ENCODE measurements around the gene ATIC.

The ATIC gene

GRCh38 chr2:215371915-215372897 lies 60.3 kb downstream of the ATIC start:
- Histone ChIP-seq H3K27ac (ENCODE audit: low read length) (no peak overlapping the region), H3K27me3 (ENCODE audit: control insufficient read depth, insufficient read depth, low read length) (no peaks in the 10 kb centered on the region), H3K4me3 (ENCODE audit: low read length) (no peak overlapping the region), H3K9ac (ENCODE audit: low read length) (no peak overlapping the region), H3K36me3 (ENCODE audit: control insufficient read depth, low read depth, low read length) (peaks cover 26% of the 10 kb centered on the region), H3K4me1 (ENCODE audit: control insufficient read depth, low read depth, low read length) (no peaks in the 10 kb centered on the region), H3K9me3 (ENCODE audit: control insufficient read depth, low read depth, low read length) (no peaks in the 10 kb centered on the region)

DNA sequence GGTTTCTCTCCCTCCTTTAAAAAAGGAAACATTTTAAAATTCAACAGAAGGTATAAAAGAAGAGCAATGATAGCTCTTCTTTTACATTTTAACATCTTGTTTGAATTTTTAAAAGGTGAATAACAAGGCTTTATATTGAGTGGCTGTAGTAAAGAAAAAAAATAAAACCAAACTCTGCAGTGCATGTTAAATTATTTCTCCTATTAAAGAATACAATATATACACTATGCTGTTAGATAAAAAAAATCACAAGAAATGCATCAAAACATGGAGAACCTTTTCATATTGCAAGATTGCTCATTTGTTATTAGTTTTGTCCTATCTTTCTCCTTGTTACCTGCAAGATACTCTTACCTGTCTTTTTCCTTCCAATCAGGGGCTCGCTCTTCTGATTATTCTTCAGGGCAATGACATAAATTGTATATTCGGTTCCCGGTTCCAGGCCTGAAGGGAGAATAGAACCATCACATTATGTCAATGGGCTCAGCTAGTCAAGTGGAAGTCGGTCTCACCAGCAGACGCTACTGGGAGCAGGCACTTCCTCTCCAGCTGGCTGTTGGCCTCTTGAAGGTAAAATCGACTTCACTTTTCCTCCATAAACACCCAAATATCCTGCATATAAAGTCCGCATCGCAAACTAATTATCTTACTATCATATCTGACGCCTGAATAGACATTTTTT lies 61.2 kb downstream of the ATIC start:
- H3K9me3 ChIP-seq (ENCODE audit: control insufficient read depth, low read depth, low read length), result no peaks in the 10 kb centered on the region
- peaks cover 21% of the 10 kb centered on the region for H3K36me3 ChIP-seq (ENCODE audit: control insufficient read depth, low read depth, low read length)
- H3K9ac ChIP-seq (ENCODE audit: low read length), result no peak overlapping the region
- no peak overlapping the region for H3K27ac ChIP-seq (ENCODE audit: low read length)
- H3K4me3 ChIP-seq (ENCODE audit: low read length), result no peak overlapping the region
- H3K27me3 ChIP-seq (ENCODE audit: control insufficient read depth, insufficient read depth, low read length), result no peaks in the 10 kb centered on the region
- H3K4me1 ChIP-seq (ENCODE audit: control insufficient read depth, low read depth, low read length), result no peaks in the 10 kb centered on the region

DNA sequence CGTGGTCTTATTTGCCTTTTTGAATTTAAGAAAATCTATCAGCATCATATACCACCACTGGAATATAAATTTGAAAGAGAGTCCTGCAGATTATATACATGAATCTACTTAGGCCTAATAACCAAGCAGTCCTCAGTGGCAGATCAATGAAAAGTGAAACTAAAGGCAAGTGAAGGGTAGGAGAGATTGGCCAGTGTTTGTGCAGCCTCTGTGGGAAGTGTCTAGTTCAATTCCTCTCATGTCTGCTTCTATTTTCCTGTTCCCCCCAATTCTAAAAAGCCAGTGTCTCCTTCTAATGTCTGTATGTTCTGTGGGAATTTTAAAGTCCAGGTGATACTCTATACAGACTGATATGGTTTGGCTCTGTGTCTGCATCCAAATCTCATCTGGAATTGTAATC lies 62.1 kb downstream of the ATIC start:
- H3K9me3 ChIP-seq (ENCODE audit: control insufficient read depth, low read depth, low read length), result no peaks in the 10 kb centered on the region
- H3K36me3 ChIP-seq (ENCODE audit: control insufficient read depth, low read depth, low read length), result peaks cover 22% of the 10 kb centered on the region
- no peak overlapping the region for H3K27ac ChIP-seq (ENCODE audit: low read length)
- no peaks in the 10 kb centered on the region for H3K4me1 ChIP-seq (ENCODE audit: control insufficient read depth, low read depth, low read length)
- H3K9ac ChIP-seq (ENCODE audit: low read length), result no peak overlapping the region
- H3K27me3 ChIP-seq (ENCODE audit: control insufficient read depth, insufficient read depth, low read length), result no peaks in the 10 kb centered on the region
- H3K4me3 ChIP-seq (ENCODE audit: low read length), result no peak overlapping the region

- Histone ChIP-seq H3K27me3 (ENCODE audit: control insufficient read depth, insufficient read depth, low read length) (no peaks in the 10 kb centered on the region), H3K27ac (ENCODE audit: low read length) (no peak overlapping the region), H3K4me3 (ENCODE audit: low read length) (no peak overlapping the region), H3K4me1 (ENCODE audit: control insufficient read depth, low read depth, low read length) (no peaks in the 10 kb centered on the region), H3K36me3 (ENCODE audit: control insufficient read depth, low read depth, low read length) (peaks cover 22% of the 10 kb centered on the region), H3K9me3 (ENCODE audit: control insufficient read depth, low read depth, low read length) (no peaks in the 10 kb centered on the region), H3K9ac (ENCODE audit: low read length) (no peak overlapping the region)
Observed at GRCh38 chr2:215374642-215375466, 63.0 kb downstream of the ATIC start.

DNA sequence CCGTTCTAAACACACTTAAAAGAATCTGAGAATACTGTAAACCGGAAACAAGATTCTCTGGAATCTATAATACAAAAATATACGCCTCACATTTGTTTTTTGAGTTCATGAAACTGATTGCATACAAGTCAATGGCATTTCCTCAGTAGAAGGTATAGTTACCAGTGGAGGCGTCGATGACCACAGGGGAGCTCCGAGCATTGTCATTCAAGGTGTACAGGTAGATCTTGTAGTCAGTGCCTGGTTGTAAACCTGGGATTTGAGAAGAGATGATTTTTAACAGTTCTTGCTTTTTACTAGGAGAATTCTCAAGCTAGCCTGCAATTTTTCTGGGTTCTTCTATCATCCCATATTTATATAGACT lies 63.6 kb downstream of the ATIC start:
- H3K9ac ChIP-seq (ENCODE audit: low read length), result no peak overlapping the region
- H3K27ac ChIP-seq (ENCODE audit: low read length), result no peak overlapping the region
- H3K27me3 ChIP-seq (ENCODE audit: control insufficient read depth, insufficient read depth, low read length), result no peaks in the 10 kb centered on the region
- no peaks in the 10 kb centered on the region for H3K9me3 ChIP-seq (ENCODE audit: control insufficient read depth, low read depth, low read length)
- no peaks in the 10 kb centered on the region for H3K4me1 ChIP-seq (ENCODE audit: control insufficient read depth, low read depth, low read length)
- H3K36me3 ChIP-seq (ENCODE audit: control insufficient read depth, low read depth, low read length), result peaks cover 27% of the 10 kb centered on the region
- H3K4me3 ChIP-seq (ENCODE audit: low read length), result no peak overlapping the region

DNA sequence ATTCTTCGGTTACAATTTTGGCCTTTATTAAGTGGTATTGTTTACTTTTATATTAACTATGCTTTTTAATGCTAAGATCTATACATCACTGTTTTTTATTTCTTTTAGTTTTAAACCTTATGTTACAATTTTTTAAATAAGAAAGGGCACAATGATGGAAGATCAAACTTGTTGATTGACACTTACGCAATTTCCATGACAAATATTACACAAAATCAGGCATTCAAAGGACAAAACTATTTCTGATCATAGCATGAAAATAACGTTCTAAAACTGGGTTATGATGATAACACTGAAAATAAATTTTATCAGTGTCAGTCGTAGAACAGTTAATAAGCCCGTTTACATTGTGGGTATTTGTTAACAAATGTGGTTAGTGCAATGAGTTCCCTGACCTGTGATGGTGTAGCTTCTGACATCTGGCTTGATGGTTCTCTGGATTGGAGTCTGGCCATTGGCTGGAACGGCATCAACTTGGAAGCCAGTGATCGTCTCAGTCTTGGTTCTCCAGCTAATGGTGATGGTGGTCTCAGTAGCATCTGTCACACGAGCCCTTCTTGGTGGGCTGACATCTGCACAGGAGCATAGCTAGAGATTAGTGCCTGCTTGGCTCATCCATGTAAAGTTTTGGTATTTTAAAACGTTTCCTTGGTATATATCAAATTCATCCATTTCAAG lies 64.4 kb downstream of the ATIC start:
- Histone ChIP-seq H3K27ac (ENCODE audit: low read length) (no peak overlapping the region), H3K27me3 (ENCODE audit: control insufficient read depth, insufficient read depth, low read length) (no peaks in the 10 kb centered on the region), H3K4me3 (ENCODE audit: low read length) (no peak overlapping the region), H3K4me1 (ENCODE audit: control insufficient read depth, low read depth, low read length) (no peaks in the 10 kb centered on the region), H3K9me3 (ENCODE audit: control insufficient read depth, low read depth, low read length) (no peaks in the 10 kb centered on the region), H3K36me3 (ENCODE audit: control insufficient read depth, low read depth, low read length) (peaks cover 30% of the 10 kb centered on the region), H3K9ac (ENCODE audit: low read length) (no peak overlapping the region)

DNA sequence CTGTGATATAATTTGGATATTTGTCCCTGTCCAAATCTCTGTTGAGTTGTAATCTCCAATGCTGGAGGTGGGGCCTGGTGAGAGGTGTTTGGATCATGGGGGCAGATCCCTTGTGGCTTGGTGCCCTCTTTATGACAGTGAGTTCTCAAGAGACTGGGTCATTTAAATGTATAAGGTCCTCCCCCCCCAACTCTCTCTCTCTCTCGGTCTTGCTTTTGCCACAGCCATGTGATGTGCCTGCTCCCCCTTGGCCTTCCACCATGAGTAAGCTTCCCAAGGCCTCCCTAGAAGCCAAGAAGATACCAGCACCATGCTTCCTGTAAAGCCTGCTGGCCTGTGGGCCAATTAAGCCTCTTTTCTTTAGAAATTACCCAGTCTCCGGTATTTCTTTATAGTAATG lies 65.4 kb downstream of the ATIC start:
- H3K9ac ChIP-seq (ENCODE audit: low read length), result no peak overlapping the region
- H3K4me3 ChIP-seq (ENCODE audit: low read length), result no peak overlapping the region
- no peaks in the 10 kb centered on the region for H3K4me1 ChIP-seq (ENCODE audit: control insufficient read depth, low read depth, low read length)
- H3K9me3 ChIP-seq (ENCODE audit: control insufficient read depth, low read depth, low read length), result no peaks in the 10 kb centered on the region
- no peak overlapping the region for H3K27ac ChIP-seq (ENCODE audit: low read length)
- no peaks in the 10 kb centered on the region for H3K27me3 ChIP-seq (ENCODE audit: control insufficient read depth, insufficient read depth, low read length)
- H3K36me3 ChIP-seq (ENCODE audit: control insufficient read depth, low read depth, low read length), result peaks cover 30% of the 10 kb centered on the region

DNA sequence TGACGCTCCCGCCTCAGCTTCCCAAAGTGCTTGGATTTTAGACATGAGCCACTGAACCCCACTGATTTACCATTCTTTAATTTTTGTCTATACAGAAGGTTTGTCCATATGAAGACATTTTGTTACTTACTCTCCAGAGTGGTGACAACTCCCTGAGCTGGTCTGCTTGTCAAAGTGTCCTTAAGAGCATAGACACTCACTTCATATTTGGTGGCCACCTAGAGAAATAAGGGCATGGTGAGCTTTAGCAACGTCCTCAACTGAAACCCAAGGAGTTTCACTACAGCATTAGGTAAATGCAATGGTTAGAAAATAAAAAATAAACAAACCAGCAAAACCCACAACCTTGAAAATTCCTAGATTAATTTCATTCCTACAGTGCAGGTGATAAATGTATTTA lies 66.2 kb downstream of the ATIC start:
- H3K4me3 ChIP-seq (ENCODE audit: low read length), result no peak overlapping the region
- H3K9ac ChIP-seq (ENCODE audit: low read length), result no peak overlapping the region
- no peaks in the 10 kb centered on the region for H3K4me1 ChIP-seq (ENCODE audit: control insufficient read depth, low read depth, low read length)
- no peaks in the 10 kb centered on the region for H3K27me3 ChIP-seq (ENCODE audit: control insufficient read depth, insufficient read depth, low read length)
- H3K36me3 ChIP-seq (ENCODE audit: control insufficient read depth, low read depth, low read length), result peaks cover 30% of the 10 kb centered on the region
- no peaks in the 10 kb centered on the region for H3K9me3 ChIP-seq (ENCODE audit: control insufficient read depth, low read depth, low read length)
- no peak overlapping the region for H3K27ac ChIP-seq (ENCODE audit: low read length)

DNA sequence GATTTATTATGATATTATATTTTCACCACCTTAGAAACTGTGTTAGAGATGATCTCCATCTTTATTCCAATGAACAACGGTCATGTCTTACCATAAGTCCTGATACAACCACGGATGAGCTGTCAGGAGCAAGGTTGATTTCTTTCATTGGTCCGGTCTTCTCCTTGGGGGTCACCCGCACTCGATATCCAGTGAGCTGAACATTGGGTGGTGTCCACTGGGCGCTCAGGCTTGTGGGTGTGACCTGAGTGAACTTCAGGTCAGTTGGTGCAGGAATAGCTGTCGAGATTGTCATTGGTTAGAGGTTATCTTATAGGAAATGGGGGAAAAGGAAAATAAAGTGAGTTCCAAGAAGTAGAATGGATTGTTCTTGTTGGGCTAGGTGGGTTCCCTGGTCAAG lies 67.2 kb downstream of the ATIC start:
- Histone ChIP-seq H3K27ac (ENCODE audit: low read length) (no peak overlapping the region), H3K9ac (ENCODE audit: low read length) (no peak overlapping the region), H3K4me1 (ENCODE audit: control insufficient read depth, low read depth, low read length) (no peaks in the 10 kb centered on the region), H3K9me3 (ENCODE audit: control insufficient read depth, low read depth, low read length) (no peaks in the 10 kb centered on the region), H3K27me3 (ENCODE audit: control insufficient read depth, insufficient read depth, low read length) (no peaks in the 10 kb centered on the region), H3K4me3 (ENCODE audit: low read length) (no peak overlapping the region), H3K36me3 (ENCODE audit: control insufficient read depth, low read depth, low read length) (peaks cover 27% of the 10 kb centered on the region)

DNA sequence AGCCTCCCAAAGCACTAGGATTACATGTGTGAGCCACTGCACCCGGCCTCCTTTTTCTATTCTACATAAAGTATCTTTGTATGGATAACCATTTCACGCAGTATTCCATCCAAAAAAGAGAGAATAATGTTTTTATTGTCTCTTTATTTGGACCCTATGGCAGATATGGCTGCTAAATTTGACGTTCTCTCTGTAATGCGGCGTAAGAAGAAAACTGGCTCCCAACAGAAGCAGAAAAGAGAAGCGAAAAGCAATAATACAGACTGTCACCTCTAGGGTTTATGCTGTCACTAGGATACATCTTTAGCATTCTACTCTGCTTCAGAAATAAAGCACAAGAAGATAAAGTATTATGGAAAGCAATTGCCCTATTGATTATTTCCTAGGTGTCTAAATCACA lies 68.1 kb downstream of the ATIC start:
- H3K9me3 ChIP-seq (ENCODE audit: control insufficient read depth, low read depth, low read length), result no peaks in the 10 kb centered on the region
- no peak overlapping the region for H3K4me3 ChIP-seq (ENCODE audit: low read length)
- no peaks in the 10 kb centered on the region for H3K27me3 ChIP-seq (ENCODE audit: control insufficient read depth, insufficient read depth, low read length)
- no peak overlapping the region for H3K27ac ChIP-seq (ENCODE audit: low read length)
- no peaks in the 10 kb centered on the region for H3K4me1 ChIP-seq (ENCODE audit: control insufficient read depth, low read depth, low read length)
- H3K36me3 ChIP-seq (ENCODE audit: control insufficient read depth, low read depth, low read length), result peaks cover 24% of the 10 kb centered on the region
- no peak overlapping the region for H3K9ac ChIP-seq (ENCODE audit: low read length)

DNA sequence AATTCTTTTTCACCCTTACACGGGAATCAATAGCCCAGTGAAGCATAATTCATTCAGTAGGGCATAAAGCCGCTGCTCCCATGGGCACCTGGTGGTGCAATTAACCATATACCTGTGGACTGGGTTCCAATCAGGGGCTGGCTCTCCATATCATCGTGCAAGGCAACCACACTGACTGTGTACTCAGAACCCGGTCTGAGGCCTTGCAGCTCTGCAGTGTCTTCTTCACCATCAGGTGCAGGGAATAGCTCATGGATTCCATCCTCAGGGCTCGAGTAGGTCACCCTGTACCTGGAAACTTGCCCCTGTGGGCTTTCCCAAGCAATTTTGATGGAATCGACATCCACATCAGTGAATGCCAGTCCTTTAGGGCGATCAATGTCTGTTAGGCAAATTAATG lies 68.8 kb downstream of the ATIC start:
- no peaks in the 10 kb centered on the region for H3K4me1 ChIP-seq (ENCODE audit: control insufficient read depth, low read depth, low read length)
- no peaks in the 10 kb centered on the region for H3K27me3 ChIP-seq (ENCODE audit: control insufficient read depth, insufficient read depth, low read length)
- H3K36me3 ChIP-seq (ENCODE audit: control insufficient read depth, low read depth, low read length), result peaks cover 25% of the 10 kb centered on the region
- H3K9me3 ChIP-seq (ENCODE audit: control insufficient read depth, low read depth, low read length), result no peaks in the 10 kb centered on the region
- no peak overlapping the region for H3K9ac ChIP-seq (ENCODE audit: low read length)
- H3K27ac ChIP-seq (ENCODE audit: low read length), result no peak overlapping the region
- H3K4me3 ChIP-seq (ENCODE audit: low read length), result no peak overlapping the region

Data from iPS-18a (cell line).